Right forelimb (tissue), 1 donor: Measurements from ENCODE around the gene RAI1.

ENCODE experiments used
- DNase-seq: peaks from one replicate; pipeline ENCODE4 v3.0.0-alpha.2; 2018

RAI1 gene

GRCh38 chr17:17737961-17738894 lies 57.0 kb downstream of the RAI1 start:
- DNase-seq, result peak; percentile 67

GRCh38 chr17:17738901-17739300 lies 57.6 kb downstream of the RAI1 start:
- no peak for DNase-seq

GRCh38 chr17:17739388-17740066 lies 58.3 kb downstream of the RAI1 start:
- DNase-seq, result no peak

GRCh38 chr17:17740615-17741348 lies 59.5 kb downstream of the RAI1 start:
- no peak for DNase-seq

DNA sequence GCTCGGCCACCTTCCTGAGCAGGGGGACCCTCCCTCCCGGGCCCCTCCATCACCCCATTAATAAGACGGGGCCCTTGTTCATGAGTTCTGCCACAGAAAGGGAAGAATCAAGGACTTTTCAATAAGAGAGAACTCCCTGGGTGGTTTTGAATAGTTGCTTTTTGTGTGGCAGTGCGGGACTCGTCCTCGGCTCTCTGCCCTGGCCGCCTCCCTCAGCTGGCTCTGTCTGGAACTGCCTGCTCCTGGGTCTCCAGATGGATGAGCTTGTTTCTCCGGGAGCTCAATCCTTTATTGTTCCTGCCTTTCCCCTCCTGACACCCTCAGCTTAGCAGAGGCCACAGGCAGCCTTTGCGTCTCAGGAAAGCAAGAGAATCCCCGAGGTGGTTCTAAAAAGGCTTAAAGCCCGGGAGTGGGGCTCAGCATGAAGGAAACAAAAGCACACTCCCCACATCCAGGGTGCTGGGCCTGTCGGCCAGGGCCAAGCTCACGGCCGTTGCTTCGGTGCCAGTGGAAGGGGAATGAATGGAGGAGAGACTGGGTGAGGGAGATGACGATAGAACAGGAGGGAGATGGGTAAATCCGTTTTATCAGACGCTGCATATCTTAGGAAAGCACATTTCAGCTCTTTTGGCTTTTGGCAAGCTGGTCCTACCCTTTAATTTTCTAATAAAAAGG lies 60.2 kb downstream of the RAI1 start:
- peak; percentile 79 for DNase-seq

DNA sequence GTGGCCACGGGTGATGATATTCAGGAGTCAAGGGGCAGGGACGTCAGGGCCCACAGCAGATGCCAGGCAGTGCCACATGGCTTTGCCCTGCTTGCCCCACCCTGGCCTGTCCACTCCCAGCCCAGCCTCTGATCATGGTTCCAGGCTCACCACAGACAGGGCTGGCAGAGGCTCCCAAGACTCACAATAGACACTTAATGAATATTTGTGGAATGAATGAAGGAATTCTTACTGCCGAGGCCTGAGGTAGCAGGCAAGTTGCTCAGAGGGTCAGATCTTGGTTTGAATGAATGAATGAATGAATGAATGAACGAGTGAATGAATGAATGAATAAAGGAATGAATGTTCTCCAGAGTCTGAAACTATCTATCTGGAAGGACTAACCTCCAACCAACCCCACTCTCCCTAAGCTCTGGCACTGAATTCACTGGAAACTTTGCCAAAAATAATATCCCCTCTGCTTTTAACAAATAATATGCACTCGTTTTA lies 60.9 kb downstream of the RAI1 start:
- DNase-seq, result no peak

- DNase-seq, result no peak
These were observed 61.6 kb downstream of the RAI1 start for GRCh38 chr17:17742688-17743390.

- no peak for DNase-seq
These were observed 62.3 kb downstream of the RAI1 start for GRCh38 chr17:17743391-17744112.

GRCh38 chr17:17744116-17744515 lies 62.9 kb downstream of the RAI1 start:
- DNase-seq, result no peak

- DNase-seq, result no peak
These were observed 64.5 kb downstream of the RAI1 start for GRCh38 chr17:17745476-17746455.

- no peak for DNase-seq
These were observed 66.9 kb downstream of the RAI1 start for GRCh38 chr17:17748179-17748578.

GRCh38 chr17:17748604-17749003 lies 67.3 kb downstream of the RAI1 start:
- DNase-seq, result no peak

- no peak for DNase-seq
These were observed 67.9 kb downstream of the RAI1 start for GRCh38 chr17:17749025-17749772.

DNA sequence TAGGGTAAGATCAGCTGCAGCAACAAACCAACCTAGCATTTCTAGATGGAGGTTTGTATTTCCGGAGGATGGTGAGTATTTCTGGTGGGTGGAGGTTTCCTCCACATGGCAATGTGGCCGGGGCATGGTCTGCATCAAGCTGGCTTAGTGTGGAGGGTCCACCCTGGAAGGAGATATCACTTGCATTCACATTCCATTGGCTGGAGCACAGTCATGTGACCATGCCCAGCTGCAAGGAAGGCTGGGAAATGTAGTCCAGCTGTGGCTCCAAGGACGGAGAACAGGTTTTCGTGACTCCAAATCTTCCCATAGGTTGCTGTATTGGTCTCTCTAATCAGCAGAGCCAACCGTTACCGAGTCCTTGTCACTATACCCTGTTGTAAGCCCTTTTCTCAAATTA lies 68.7 kb downstream of the RAI1 start:
- DNase-seq, result peak; percentile 75

DNA sequence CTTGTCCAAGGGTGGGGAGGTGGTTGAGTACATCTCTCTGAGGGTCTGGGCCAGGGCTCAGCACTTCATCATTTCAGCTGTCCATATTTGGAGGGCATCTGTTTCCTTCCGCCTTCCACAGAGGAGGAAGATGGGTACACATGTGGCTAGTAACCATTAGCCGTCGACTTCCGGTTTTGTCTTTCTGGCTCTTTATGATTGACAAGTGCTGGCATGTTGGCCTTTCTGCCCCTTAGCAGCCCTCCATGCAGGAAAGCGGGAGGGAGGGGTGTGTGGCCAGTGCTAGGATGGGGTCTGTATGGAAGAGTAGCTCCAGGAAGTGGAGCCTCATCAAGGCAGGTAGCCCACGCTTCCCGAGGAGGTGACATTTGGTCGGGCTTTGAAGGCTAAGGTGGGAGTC lies 69.6 kb downstream of the RAI1 start:
- DNase-seq, result no peak

GRCh38 chr17:17751489-17752088 lies 70.3 kb downstream of the RAI1 start:
- no peak for DNase-seq

DNA sequence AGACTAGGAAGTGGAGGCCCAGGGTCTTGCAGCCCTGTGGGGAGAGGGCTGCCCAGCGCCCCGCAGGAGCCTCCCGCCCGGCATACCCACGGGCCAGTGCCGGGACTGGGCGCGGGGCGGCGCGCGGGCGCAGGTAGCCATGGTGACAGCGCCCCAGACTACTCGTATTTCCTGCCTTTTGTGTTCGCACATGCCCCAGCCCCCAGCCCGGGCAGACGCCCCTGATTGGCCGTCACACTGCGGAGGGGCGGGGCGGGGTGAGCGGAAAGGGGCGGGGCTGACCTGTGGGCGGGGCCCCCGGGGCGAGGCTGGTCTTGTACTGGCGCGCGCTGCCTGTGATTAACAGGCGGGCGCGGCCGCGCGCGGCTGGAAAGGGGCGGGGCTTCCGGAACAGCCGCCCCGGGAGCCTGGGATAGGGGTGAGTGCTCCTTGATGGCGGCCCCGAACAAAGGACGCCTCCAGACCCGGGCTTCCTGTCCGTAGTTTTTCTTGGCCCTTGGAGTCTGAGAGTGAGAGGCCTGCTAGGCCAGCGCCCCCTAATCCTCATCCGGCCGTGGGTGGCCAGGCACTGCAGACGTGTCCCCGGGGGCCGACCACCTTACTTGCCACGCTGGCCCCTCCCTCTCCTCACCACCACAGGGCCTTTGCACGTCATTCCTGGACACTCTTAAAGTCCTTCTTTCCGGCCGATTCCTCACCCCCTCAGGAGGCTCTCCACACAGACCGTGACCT lies 71.0 kb downstream of the RAI1 start:
- DNase-seq, result peak; percentile 99

DNA sequence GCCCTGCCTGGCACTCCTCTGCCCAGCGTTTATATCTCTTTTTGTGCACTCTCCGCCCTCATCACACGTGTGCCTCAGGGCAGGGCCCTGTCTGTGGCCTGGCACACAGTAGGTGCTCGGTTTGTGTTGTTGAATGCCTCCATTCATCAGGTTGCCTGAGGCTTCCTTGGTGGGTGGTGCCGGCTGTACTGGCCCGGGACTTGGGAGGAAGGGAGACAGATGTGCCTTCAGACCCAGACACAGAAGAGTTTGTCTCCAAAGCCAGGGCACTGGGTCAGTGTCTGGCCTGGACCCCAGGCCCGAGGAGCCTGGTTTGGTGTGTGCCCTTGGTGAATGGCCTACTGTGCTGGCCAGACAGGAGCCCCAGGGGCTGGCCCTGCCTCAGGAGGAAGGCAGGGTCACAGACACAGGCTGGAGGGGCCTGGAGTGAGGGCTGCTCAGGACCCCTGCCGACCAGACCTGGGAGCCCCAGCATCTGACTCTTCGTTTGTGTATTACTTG lies 71.6 kb downstream of the RAI1 start:
- no peak for DNase-seq
